ENCODE data around the gene MNX1.

MNX1 gene

DNA sequence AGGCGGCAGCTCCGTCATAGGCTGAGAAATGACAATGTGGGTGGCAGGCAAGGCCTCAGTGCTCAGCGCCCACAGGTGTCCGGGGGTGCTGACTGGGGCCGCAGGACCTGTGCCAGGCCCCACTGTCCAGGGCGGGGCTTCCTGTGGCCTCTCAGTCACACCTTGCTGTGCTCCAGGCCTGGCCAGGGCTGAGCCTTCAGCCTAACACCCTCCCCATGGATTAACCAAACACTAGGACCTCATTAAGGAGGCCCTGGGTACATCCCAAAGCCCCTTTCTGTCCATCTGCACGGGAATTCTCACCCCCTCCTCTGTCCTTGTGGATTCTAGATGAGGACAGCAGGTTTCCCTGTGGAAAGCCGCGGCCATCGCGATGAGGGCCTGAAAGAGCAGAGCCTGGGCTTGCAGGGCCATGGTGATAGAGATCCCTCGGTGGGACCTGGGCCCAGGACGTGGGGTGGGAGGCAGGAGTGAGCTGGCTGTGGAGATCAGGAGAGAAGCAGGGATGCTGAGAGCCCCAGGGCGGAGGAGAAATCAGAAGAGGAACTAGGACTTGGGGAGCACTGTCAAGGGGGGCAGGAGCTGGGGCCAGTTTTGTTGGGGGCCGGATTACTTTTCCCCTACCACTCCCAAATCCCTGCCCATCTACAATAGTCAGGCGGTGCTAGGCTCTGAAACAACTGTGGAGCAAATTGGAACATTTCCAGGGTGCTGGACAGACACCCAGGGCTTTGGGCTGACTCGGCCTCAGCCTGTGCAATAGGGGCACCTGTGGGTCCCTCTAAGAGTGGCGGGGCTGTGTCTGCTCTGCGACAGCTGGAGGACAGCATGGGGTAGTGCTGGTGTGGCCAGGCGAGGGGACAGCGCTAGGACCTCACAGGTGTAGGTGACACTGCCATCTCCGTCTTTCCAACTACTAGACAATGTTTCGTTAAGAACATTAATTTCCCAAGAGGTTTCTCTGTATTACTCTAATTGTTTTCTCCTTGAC is 23.3 kb upstream of the MNX1 start:
- no peak for DNase-seq (ENCODE audit: extremely low read depth in 1 of 2, low read depth in 1 of 2)

DNA sequence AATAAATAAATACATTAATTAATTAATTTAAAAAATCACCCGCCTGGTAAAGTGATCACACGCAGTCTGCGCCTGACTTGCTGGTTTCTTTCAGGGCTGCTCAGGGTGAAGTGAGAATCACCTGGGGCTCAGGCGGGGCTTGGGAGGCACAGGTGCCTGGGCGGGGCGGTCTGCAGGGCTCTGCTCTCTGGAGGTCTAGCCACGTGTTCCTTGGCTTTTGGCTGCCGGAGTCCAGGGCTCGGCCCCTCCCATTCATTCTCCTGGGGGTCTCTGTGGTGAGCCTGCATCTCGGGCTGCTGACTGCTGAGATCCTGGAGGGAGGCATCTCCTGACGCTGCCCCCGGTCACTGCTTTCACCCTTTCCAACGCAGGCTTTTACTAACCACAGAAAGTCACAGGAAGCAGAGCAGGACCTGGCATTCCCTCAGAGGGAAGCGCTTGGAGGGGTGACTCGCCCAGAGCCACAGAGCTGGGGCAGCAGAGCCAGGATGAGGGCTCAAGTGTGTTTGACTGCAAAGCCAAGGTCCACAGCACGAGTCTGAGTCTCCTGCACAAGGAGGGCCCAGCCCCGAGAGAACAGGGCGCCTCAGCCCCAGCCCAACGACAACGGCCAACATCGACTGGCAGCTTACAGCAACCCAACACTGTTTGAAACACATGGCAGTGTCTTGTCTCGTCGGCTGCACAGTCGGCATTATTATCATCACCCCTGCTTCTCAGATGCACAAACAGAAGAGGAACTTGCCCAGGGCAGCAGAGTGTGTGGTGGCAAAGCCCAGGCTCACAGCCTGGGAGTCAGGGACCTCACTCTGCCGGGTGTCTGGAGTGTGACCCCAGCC is 22.4 kb upstream of the MNX1 start:
- DNase-seq (ENCODE audit: extremely low read depth in 1 of 2, low read depth in 1 of 2) = no peak

DNA sequence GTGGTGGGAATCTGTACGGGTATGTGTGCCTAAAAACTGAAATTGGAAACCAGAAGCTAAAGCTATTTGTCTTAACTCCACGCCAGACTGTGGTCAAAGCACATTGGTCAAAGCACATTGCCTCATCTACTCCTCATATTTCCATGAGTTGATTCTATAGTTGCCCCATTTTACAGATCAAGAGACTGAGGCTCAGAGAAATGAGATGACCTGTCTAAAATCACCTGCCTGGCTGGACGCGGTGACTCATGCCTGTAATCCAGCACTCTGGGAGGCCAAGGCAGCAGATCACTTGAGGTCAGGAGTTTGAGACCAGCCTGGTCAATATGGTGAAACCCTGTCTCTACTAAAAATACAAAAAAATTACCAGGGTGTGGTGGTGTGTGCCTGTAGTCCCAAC is 21.7 kb upstream of the MNX1 start:
- no peak for DNase-seq (ENCODE audit: extremely low read depth in 1 of 2, low read depth in 1 of 2)

DNA sequence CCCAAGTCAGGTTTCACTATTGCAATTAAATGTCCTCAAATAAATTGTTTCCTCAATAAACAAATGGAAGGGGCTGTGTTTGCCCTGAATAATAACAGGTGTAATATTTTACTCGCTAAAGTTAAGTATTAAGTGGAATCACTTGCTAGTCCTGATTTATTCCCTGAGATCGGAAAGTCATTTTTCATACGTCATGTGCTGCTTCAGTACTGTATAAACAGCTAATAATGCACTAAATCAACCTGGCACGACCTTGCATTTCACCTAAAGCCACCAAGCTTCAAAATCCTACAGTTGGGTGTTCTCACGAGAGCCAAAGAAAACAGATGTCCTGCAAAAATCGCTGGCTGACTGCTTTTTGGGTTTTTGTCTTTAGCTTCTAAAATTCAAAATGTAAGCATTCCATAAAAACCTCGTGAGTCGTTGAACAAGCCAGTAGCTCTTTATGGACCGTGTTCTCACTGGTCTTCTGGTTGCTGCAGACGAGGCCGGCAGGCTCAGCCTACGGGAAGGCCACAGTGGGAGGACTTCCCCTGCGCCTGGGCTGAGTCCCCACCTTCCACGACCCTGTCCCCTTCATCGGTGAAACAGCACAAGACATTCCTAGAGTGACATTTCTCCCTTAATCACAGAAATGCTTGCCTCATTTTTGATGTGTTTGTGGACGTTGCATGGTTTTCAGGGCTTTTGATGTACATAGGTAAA is 17.9 kb upstream of the MNX1 start:
- no peak for DNase-seq (ENCODE audit: extremely low read depth in 1 of 2, low read depth in 1 of 2)

DNA sequence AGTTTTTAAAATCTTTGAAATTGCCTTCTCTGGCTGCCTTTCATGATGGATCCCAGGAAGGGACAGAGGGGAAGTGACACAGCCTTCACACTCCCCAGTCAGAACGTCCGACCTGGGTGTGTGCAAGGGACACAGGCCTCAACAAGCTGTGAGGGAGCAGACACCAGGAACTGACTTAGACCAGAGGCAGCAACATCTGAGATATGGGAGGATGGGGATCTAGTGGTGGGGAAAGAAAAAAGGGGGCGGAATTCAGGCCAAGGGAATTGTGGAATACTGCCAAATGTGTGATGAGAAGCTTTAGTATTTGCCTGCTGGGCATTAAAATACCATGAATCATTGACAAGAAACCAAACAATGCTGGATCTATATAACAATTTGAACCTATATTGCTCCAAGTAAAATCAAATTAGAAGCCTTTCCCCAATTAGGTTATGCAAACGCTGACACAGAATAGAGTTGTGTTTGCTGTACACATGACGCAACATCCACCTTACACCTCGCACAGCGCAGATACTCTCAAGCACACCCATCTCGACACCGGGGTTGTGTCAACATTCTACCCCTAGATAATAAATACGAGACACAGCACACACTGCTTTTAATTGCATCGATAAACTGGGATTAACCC is 17.2 kb upstream of the MNX1 start:
- no peak for DNase-seq (ENCODE audit: extremely low read depth in 1 of 2, low read depth in 1 of 2)

DNA sequence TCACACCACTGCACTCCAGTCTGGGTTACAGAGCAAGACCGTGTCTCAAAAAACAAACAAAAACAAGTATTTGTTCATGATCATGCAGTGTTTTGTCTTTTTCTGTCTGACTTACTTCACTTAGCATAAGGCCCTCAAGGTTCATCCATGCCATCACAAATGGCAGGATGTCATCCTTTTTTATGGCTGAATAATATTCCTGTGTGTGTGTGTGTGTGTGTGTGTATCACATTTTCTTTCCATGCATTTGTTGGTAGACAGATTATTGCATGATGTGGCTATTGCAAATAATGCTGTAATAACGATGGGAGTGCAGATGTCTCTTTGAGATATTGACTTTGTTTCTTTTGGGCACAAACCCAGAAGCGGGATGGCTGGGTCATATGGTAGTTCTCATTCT is 14.3 kb upstream of the MNX1 start:
- no peak for DNase-seq (ENCODE audit: extremely low read depth in 1 of 2, low read depth in 1 of 2)

DNA sequence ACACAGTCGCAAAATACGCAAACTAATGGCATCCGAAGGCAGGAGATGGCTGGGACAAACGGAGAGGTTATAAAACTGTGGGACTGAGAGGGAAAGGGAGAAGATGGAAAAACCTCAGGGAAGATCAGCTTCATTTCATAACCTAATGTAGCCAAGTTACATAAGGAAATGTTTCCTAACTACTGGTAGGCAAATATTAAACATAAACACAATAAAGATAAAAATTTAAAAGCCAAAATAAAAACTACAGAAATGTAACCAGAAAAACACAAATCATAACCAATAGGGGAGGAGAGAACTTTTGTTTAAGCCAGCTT is 13.1 kb upstream of the MNX1 start:
- DNase-seq (ENCODE audit: extremely low read depth in 1 of 2, low read depth in 1 of 2) = no peak

DNA sequence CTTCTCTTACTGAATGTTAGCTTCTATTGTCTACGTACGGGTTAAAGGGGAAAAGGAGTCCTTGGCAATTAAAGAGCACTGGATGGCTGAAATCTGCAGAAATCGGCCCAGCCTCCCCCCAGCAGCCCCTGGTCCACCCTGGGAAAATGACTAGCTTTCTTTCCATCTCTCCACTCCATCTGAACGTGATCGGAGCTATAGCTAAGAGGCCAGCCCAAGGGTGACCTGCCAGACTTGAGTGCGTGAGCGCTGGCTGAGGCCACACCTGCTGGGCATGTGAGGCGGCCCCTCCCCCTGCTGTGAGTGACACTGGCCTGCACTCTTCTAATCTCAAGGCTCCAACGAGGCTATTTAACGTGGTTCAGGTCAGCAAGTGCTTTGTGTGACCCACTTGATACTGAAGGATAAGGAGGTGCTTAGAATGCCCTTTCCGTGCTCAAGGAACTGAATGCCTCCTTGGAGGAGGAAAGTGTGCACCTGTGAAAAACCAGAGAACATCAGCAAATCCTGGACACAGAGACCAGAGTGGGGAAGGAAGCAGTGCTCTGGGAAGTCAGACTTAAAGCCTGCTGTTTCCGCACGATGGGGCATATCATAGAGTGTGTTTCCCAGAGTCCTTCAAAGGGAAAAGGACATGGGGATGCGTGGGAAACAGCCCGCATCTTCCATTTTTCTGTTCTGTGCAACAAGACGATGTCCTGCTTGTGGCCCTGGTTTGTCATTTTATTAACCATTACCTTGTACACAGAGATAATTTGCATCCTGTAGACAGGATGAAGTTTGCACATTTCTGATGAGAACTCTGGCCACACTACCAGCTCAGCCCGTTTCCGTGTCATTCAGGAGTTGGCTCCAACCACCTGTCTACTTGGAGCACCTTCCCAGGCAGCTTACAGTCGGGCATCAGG is 12.5 kb upstream of the MNX1 start:
- DNase-seq (ENCODE audit: extremely low read depth in 1 of 2, low read depth in 1 of 2) = no peak

DNA sequence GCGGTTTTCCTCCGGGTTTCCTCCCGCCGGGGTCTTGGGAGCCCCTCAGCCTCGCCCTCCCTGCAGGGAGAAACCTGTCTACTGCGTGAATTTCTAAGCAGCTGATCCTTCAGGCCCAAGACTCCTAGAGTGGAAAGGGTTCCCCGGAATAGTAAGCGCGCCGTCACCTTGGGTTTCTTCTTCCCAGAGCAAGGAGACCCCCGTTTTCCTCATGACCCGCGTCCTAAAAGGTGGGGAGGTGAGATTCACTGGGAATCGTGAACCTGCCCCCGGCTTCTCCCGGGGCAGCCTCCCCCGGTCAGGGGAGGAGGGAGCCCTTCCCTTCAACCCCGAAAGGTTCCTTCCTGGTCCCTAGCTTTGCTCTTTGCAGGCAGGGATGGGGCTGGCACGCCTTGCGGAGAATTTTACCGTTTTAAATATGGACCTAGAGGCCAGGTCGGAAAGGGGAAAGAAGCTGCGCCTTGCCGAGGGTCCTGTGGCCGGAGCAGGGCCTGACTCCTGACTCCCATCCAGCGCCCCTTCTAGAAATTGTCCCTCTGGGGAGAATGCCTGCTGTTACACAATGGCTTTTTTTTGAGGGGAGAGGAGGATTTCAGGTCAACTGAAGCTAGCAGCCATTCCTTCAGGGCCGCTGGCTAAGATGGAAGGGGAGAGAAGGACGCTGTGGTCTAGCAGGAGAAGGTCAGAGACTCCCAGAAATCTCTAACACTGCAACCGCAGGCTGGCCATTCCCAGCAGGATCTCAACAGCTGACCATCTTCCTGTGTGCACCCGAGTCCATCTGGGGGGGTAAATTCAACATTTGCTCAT is 11.6 kb upstream of the MNX1 start:
- DNase-seq (ENCODE audit: extremely low read depth in 1 of 2, low read depth in 1 of 2) = no peak

DNA sequence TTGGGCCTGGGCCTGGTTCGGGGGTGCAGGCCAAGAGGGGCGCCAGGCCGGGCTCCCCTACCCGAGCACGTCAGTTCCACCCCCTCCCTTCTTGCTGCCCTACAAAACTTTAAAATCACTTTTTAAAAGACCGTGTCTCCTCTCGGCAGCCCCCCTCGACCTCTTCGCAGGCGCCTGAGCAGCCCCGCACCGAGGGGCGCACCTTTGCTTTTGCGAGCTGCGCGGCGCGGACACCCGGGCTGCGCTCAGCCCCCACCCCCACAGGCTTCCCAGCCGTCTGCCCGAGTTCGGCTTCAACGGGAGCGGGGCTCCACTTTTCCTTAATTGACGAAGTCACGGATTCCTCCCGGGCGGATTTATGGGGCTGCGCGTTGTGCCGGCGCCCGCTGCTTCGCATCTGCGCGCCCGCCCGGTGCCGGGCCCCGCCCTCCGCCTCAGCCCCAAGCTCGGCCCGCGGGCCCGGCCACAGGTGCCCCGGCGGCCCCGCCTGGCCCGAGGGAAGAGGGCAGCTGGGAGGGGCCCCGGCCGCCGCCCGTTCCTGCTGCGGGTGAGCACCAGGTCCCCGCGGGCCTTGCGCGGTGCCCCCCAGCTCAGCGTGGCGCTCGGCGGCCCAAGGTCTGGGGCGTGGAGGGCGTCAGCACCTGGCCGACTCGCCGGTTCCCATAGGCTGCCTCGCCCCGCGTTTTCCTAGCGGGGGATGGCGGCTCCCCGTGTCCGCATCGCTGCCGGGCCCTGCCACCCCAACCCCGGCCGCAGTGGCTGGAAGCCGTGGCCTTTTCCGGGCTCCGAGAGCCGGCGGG is 10.8 kb upstream of the MNX1 start:
- no peak for DNase-seq (ENCODE audit: extremely low read depth in 1 of 2, low read depth in 1 of 2)

DNA sequence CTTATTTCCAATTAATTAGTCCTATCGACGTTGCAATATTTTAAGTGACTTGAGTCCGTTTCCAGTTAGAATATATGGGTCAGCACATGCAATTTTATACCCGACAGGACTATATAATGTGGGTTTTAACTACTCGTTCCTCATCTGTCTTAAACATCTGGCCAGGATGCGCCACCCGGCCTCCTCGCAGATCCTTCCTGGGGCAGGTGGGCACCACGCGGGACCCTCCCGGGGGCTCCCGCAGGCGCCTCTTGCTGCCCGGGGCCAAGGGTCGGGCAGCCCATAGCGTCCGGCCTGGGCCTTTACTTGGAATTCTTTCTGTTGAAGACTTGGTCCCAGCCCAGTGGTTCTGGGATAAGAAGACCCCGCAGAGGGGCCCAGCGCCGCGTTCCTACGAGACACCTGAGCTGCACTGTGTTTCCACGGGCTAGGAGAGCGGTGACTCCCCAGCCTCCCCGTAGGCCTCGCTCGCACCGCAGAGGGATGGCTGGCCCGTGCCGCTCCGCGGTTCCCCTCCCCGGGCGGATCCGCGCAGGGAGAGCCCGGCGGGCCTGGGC is 10.1 kb upstream of the MNX1 start:
- DNase-seq (ENCODE audit: extremely low read depth in 1 of 2, low read depth in 1 of 2) = no peak

DNA sequence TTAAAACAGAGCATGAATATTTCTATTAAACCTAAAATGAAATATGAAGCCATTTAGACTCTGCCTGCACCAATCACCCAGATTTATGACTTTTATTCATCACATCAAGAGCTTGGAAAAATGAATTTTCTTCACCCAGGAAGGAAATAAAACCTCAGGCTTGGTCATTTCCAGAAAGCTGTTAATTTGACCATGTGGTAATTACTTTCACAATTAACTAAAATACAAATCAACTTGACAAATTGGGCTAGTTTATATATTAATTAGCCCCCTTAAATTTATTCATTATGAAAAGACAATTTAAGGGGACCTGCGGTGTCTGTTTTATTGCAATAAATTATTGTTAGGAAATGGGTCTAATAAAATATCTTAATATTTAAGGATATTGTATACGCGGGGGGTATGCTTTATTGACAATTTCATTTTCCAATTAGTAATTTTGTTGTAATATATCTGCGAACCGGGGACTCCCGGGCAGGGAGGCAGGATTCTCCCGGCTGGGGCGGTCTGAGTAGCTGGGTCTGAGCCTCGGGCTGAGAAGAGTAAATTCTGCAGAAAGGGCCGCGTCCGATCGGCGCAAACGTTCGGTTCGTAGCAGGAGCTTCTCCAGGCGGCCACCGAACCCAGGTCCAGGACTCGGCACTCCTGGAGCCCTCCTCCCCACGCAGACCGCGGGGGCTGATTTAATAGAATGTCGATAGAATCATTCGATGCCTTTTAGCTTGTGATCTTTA is 9.4 kb upstream of the MNX1 start:
- no peak for DNase-seq (ENCODE audit: extremely low read depth in 1 of 2, low read depth in 1 of 2)

DNA sequence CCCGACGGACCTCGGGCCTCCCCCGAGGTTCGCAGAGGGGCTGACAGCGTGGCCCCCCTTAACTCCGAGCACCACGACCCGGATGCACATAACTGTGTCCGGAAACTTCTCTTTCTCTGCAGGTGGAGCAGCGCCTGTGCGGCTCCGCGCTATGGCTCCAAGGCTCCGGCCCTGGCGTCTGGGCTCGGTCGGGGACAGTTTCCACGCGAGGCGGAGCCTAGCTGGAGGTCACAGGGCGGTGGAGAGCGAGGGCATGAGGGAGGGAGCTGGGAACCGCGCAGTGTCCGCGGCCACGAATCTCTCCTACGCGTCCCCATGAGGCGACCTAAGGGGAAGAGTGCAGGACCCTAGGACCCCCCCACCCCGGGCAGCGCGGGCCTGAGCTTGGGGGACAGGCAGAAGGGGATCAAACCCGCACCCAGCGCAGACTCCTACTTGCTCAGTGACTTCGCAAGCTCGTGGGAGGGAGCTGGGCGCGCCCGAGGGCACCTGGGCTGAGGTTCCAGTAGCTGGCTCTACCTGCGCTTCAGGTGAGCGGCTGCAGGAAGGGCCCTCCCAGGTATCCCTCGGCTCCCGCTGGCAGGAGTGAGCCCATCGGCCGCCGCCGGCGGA is 8.6 kb upstream of the MNX1 start:
- DNase-seq (ENCODE audit: extremely low read depth in 1 of 2, low read depth in 1 of 2) = no peak

DNA sequence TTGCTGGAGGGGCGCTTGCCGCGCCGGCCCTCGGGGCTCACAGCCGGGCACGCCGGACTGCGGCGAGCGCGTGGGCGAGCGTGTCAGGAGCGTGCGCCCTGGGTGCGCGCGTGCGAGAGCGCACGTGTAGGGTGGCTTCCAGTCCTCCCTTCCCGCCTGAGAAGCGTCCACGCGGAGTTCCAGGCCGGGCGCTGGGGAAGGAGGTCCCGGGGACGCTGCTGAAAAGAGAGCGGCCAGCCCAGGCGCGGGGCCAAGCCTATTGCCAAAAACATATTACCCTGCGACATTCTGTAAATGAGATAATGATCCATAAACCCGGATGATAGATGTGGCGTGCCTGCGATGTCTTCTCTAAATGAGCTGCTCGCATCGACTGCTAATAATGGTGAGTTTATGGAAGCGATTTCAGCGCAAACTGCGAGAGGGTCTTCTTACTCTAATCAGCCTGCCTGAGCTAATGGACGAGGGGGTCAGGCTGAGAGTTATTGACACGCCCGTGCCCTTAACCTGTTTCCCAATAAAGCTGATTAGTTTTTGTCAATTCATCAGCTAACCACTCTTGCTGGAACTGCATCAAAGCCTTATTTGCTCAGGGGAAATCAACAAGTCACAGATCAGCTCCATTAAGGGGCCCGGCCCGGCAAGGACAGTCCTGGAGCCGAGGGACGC is 8.0 kb upstream of the MNX1 start:
- no peak for DNase-seq (ENCODE audit: extremely low read depth in 1 of 2, low read depth in 1 of 2)

DNA sequence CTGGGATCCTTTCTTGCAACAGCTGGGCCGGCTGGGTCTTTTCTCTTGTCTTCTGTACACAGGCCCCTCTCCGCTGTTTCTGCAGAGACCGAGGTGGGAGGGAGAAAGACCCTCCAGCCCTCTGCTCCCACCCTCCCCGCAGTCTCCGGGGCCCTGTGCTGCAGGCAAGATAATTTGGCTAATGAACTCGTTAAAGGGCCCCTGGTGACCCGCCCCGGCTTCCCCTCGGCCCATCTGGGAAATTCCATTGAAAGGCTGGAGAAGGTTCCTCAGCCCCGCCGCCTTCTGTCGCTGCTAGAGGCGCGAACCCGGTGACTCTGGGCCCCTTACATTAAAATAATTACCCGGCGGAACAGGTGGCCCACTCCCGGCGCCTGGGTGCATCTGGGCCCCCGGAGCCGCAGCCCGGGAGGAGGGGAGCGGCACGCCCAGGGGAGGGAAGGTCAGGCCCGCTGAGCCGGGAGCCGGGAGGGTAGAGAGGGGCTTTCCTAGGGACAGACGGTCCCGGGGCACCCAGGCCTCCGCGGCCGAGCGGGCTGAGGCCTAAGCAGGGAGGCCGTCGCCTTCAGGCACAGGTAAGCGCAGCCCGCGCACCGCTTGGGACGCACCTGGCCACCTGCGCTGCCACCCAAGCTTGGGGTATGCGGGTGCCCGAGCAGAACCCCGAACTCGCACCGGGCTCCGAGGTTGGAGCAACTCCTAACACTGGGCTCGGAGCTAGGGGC is 7.3 kb upstream of the MNX1 start:
- no peak for DNase-seq (ENCODE audit: extremely low read depth in 1 of 2, low read depth in 1 of 2)

DNA sequence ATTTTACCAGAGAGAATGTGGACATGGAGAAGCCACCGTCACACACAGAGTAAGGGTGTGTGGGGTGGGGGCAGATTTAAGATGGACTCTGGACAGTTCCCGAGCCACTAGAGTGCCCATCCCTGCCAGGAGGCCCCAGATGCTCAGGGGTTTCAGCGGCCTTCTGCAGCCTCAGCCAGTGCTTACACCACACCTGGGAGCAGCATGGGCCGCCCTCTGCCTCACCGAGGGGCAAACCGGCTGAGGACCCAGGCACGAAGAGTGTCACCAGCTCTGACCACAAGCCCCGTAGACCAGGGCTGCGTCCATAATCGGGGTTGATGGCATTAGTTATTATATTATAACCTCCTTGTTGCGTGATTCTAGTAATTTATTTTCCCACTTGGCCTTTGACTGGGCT is 6.7 kb upstream of the MNX1 start:
- no peak for DNase-seq (ENCODE audit: extremely low read depth in 1 of 2, low read depth in 1 of 2)

Measured in activated CD8-positive, alpha-beta memory T cell treated with anti-CD3 and anti-CD28 coated beads for 1 hour (primary cell).